NCI-H526 treated with DMSO at 0.1 percent for 48 hours (cell line): ENCODE data around the gene CGB8.

ENCODE experiments used
- DNase-seq: peaks from one replicate; lab custom pipeline; 2025; lab: John Stamatoyannopoulos, UW

CGB8 gene

DNA sequence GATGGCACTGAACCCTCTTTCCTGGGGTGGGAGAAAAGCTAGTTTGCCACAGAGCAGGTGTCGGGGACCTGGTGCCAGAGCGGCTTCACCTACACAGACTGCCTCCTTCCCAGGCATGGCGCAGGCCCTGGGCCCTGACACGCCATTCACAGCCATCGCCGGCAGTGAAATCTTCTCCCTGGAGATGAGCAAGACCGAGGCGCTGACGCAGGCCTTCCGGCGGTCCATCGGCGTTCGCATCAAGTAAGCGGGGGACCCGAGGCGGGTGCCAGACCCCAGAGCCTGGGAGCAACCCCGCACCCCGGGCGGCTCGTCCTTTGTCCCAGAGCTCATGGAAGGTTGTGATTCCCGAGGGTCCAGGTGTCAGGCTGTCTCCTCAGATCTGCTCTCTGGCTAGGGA lies 42.0 kb downstream of the CGB8 start:
- DNase-seq = no peak

DNA sequence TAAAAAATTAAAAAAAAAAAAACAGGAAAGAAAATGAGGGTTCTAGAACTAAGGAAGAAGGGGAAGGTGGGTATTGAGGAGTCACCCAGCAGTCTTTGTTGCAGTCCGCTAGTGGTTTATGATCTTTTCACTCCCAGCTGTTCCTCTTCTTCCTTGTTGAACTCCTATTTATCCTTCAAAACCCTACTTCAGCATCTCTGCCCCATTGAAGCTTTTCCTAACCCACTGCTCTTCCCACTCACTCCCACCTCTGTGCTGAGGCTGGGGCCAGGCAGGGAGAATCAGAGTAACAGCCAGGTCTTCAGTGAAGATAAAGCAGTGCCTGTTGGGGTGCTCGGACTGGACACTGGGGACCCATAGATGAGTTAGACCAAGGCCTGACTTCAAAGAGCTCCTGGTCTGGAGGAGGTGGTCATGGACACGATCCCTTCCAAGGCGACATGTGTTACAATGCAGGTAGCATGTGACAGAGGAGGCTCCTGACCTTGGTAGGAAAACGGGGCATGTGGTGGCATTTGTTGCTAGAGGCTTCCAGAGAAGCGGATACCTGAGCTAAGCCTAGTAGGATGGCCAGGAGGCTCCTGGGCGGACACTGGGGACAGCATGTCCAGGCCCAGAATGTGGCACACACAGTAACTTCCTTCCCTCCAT lies 43.8 kb downstream of the CGB8 start:
- DNase-seq = no peak

DNA sequence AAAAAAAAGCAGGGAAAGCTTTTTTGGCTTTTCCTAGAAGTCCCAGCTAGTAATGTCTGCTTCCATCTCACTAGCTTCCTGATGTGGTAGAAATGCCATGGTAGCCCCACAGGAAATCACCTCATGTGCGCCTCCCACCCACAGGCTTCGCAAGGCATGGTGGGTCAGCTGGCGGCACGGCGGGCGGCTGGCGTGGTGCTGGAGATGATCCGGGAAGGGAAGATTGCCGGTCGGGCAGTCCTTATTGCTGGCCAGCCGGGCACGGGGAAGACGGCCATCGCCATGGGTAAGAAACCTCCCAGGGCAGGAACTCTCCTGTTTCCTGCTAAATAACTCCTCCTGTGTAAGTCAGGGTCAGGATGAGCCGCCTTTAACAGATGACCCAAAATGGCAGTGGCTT lies 44.8 kb downstream of the CGB8 start:
- DNase-seq = no peak

DNA sequence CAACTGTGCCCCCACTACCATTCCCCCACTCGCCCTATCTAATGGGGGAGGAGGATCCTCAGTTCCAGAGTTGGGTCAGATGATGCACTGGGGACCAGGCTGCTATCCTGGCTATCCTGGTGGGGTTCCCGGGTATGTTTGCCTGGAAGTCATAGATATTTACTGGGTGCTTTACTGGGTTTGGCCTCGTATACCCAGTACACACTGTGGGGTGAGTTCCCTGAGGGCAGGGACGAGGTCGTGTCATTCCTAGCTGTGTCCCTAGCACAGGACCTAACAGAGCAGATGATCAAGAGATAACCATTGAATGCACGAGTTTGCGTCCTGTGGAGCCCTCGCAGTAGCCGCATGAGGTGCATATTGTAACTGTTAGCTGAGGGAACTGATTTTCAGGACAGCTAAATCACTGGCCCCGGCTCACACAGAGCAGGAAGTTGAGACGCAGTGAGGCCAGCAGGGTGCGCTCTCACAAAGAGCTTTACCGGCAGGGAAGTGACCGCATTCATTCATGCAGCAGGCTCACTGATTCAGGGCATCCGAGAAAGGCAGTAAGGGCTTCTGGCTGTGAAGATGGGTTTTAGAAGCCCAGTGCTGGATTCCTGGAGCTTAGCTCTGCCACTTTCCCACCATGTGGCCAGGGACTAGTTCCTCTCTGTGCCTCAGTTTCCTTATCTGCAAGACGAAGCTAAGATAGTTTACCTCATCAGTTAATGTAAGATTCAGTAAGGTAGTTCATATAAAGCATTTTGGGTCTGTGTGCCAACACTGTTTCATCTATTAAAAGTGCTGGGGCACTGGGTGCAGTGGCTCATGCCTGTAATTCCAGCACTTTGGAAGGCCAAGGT lies 49.2 kb downstream of the CGB8 start:
- DNase-seq = peak; percentile 25

DNA sequence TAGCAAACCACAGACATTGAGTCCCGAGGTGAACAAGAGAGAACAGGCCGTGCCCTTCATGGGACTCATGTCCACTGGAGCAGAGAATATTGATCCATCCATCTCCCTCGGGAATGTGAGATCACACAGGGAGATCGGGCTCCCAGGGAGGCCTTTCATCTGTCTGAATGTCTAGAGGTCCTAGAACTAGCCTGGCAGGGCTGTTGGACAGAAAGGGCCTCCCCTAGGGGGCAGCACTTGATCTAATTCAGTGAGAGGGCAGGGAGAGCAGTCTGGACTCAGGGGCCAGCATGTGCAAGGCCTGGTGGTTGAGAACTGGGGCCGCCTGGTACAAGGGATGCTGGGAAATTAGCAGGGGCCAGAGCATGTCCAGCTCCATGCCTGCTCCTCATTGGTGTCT lies 50.9 kb downstream of the CGB8 start:
- DNase-seq = no peak
